HG02884 (cell line): ENCODE measurements around the gene PTPRJ.

Experiments
- ATAC-seq: cut with Tn5 transposase; IDR thresholded peaks from one replicate; pipeline ENCODE4 v1.9.1; 2021; ENCODE audit warnings: mild to moderate bottlenecking, moderate library complexity; ENCODE audit not compliant: unreplicated experiment

PTPRJ gene

DNA sequence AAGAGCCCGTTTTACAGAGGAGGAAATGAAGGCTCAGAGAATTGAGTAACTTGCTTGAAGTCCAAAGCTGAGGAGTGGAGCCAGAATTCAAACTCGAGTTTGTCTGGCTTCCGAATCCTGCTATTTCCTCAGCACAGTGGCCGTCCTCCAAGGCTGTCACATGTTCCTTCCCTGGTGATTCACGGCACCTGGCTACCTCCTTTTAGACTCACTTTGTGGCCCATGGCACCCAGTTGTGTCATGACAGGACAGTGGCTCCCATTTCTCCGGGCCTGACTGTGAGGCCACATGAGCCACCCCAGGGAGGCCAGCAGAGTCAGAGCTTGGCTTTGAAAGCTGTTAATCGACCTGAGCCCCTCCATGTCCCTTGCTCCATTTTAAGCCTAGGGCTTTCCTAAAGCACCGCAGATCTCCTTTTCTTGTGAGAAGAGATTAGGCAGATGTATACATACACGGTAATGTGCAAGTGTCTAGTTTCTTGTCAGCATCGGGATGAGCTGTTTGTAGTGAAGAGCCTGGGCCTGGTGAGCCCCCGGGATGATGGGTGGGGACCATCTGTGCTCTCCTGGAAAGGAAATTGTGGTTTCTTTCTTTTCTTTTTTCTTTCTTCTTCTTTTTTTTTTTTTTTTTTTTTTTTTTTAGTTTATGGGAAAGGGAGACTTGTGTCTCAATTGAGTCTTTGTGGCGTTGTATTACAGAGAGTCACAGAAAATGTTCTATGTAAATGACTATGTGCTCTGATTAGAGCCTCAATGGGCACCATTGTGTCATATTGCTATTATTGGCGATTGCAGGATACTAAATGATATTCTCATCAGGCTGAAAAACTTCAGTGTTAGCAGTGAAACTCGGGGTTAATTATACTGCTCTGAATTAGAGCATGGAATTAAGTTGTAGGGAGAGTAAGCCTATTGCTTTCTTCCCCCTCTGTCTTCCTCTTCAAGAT, 54.8 kb downstream of the PTPRJ start:
- ATAC-seq: no peak

DNA sequence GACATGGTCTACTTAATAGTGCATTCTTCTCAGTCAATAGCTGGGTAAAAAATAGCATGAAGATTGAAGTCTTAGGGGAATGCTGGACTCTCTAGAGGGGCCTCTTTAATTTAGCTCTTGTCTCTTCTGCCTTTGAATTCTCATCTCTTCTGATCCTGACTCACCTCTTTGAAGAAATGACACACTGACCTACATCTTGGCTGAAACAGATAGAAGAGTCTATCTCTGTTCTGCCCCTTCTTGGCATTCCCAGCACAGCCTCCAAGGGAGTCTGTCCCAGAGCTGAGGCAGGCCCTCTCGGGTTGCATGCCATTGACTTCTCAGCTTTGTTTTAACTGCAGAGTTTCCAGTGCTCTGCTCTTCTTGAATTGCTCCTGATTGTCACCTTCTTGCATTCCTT, 55.7 kb downstream of the PTPRJ start:
- ATAC-seq: no peak

DNA sequence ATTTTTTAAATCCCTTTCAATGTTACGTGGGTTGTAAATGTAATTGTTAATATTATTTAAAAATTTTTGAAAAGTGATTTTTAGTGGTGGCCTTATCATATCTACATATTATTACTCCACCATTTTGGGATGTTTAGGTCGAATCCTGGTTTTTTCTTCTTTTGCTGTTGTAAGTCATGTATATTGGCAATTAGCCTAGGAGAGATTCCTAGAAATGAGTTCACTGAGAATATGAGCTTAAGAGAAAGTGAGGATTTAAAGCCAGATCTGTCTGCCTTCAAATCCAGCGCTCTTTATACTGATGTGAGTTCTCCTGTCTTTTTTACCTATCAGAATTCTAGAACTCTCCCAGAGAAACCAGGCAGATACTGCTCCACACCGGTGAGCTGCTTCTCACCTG, 56.1 kb downstream of the PTPRJ start:
- ATAC-seq: no peak

DNA sequence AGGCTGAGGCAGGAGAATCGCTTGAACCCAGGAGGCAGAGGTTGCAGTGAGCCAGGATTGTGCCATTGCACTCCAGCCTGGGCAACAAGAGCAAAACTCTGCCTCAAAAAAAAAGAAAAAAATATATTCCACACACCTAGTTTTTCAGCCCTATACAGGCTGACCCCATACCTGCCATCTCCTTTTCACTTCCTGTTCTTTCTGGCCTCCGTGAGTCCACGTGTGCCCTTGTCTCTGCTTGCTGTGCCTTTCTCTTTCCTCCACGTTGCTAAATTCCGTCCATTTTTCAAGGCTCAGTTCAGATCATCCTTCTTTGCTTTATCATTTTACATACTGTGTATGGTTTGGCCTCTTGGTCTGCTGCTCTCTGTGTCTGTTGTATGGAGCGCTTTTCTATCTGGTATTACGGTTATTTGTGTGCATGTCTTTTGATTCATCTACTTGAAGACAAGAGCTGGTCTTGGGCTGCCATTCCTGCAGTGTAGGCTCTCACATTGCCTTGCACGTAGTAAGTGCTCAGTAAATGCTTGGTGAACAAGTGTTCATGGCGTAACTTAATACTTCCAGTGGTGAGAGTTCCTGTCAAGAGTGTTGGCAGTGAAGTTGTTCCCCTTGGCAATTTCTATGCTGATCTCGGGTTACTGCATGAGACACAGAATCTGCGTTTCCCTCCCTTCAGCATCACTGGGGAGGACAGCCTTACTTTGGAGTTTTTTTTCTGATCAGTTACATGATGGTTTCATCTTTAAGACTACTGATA, 57.5 kb downstream of the PTPRJ start:
- ATAC-seq: no peak

DNA sequence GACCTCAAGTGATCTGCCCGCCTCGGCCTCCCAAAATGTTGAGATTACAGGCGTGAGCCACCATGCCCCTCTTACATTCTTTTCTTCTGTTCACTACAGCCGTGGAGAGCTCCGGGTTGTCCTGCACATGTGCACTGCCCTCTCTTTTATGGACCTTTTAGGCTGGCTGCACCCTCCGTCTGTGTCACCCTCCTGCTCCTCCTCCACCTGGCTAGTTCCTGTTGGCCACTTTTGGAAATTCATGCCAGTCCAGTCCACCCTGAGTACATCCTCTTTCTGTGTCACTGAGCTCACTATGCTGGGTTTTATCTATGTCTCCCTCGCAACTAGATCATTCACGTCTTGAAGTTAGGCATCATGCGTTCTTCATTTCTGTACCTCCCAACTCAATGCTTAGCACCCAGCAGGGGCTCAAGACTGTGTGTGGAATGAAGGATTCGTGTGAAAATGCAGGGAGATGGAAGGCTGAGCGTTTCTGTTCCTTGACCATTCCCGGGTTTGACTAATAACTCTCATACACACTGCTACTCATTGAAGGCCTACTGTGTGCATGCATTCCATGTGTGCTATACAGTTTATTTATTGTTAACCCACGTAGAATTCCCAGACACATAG, 60.6 kb downstream of the PTPRJ start:
- no peak for ATAC-seq

DNA sequence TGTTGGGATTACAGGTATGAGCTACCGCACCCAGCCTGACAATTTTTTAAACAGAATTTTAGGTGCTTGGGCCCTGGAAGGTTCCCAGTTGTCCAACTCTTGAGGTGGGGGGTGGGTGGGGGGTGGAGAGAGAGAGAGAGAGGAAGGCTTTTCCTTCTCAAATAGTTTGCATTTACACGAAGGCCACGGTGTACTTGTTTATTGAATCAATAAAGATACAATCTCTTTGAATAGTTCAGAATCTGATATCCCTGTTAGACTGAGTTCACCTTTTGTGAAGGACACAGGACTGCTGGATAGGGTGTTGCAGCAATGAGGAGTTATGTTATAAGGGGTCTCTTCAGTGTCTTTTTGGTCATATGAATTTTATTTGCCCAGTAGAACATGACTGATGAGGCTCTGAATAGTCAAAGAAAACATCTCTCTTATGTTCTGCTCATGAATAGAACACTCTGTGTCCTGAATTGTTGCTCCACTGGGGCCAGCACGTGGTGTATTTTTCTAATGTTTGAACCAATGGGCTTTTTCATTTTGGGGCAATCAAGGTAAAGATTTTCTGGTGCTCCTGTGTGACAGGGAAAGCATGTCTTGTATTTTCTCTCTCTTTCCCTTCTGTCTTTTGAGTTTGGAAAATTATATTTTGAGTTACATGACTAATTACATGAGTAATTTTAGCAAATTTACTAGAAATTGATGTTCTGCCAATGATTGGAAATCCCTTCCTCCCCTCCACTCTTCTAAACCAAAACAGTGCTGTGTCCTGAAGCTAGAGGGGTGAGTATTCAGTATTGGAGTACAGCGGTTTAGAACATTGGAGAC, 61.7 kb downstream of the PTPRJ start:
- ATAC-seq: no peak

DNA sequence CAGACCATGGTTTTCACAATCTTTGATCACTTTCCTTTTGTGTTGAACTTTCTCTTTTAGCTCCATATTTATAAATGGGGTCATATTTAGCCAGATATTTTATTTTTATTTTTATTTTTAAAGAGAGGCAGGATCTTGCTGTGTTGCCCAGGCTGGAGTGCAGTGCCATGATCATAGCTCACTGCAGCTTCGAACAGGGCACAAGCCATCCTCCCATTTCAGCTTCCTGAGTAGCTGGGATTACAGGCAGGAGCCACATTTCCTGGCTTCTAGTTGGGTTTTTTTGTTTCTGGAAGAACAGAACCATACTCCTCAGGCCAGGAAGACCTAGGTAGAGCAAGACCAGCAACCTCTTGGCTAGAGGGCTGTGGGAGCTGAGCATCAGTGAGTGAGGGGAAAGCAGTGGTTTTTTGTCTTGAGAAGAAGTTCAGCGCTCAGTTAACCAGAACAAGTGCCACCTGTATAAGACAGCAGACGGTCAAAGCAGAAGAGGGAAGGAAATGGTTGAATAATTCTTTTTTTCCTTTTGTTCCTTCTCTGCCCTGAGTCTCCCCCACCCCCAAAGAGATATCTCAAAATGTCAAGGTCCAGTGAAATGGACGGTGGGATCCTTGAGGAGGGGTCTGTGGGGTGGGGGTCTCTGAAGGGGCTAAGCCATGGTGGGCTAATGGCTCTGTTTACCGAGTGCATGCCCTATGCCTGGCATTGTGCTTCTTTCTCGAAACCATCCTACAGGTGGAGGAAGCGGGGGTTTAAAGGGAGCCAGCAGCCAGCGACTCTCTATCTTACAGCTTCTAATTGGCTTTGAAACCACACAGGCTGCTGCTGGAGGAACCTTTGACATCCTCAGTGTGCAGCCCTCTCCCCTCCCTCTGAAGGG, 63.0 kb downstream of the PTPRJ start:
- ATAC-seq: peak; percentile 57

DNA sequence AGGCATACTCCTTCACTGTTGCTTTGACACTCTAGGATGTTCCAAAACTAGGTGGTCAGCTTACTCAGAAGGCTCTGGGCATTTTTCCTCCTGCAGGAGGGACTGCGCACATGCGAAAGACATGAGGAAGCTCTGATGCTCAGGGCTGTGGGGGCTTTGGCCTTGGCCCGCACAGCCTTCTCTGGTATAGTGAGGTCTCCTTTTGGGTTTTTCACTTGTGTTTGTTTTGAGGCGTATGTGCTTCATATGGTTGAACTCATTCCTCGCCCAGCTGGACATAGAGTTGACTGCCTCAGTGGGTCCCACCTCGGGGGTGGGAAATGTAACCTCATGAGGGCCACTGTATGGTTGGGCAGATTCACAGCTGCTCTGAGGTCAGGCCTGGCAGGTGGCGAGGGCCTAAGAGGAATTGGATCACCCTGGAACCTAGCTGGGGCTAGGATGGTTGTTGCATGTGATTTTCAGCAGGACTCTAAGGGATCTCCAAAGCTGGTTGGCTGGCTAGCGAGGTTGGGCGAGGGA, 63.7 kb downstream of the PTPRJ start:
- ATAC-seq: peak; percentile 22

DNA sequence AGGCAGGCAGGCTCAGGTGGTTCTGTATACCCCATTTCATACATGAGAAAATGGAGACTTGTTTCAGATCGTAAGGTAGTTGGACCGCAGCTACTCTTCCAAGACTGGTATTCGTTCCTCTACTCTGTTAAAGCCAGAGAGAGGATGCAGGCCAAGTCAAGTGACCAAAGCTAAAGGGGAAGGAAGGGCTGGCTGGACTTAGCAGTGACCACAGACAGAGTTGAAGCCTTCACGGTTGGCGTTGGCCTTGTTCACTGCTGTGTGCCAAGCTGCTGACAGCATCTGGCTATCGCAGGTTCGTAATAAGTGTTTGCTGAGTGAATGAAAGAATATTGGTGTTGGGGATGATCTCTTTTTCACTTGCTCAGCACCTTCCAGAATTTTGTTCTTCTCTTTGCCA, 64.2 kb downstream of the PTPRJ start:
- ATAC-seq: no peak

DNA sequence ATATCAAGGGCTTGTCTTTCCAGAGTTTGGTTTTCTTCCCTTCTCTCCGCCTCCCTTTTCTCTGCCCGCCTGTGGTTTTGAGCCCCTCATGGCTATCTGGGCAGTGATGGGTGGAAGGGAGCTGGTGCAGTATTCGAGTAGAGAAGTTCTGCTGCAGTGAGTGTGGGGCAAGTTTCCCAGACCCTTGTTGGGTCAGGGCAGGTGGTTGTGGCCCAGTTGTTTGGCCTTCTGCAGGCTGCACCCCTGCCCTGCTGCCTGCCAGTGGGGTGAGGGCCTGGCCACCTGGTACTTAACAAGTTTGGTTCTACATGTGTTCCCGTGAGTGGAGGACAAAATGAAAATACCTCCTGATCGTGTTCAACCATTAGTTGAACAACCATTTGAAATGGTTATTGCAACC, 65.2 kb downstream of the PTPRJ start:
- no peak for ATAC-seq

DNA sequence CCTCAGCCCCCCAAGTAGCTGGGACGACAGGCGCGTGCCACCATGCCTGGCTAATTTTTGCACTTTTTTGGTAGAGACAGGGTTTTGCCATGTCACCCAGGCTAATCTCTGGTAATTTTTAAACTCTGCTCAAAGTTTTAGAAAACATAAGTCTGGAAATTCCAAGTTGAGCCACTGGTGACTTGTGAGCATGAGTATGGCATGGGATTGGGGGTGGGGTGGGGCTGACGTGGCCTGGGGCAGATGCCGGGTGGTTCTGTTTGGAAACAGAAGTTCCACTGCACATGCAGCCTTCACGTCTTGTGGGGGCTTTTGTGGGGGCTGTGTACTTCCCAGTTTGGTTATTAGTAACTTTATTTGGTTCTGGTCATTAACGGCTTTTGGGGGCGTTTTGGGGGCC, 67.3 kb downstream of the PTPRJ start:
- ATAC-seq: no peak

DNA sequence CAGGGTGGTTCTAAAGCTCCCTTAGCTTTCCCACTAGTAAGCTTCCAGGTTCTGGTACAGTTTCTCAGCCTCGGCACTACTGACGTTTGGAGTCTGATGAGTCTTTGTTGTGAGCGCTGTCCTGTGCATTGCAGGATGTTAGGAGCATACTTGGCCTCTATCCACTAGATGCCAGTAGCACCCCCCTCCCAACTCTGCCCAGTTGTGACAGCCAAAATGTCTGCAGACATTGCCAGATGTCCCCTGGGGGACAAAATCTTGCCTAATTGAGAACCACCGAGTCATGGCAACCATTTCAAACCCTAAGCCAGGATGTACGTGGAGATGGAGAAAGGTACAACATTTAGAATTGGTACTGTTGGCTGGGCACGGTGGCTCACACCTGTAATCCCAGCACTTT, 68.7 kb downstream of the PTPRJ start:
- no peak for ATAC-seq

DNA sequence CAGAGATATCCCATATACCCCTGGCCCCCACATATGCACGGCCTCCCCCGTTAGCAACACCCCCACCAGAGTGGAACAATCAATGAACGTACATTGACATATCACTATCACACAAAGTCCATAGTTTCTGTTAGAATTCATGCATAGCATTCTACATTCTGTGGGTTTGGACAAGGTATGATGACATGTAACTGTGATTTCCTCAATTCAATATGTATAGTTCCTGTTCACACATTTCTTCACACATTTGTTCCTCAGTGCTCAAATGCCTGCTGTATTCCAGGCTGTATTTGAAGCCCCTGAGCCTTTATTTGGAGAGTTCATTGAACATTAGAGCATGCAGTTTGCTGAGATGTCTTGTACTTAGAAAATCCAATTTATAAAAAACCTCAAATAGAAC, 69.9 kb downstream of the PTPRJ start:
- no peak for ATAC-seq

DNA sequence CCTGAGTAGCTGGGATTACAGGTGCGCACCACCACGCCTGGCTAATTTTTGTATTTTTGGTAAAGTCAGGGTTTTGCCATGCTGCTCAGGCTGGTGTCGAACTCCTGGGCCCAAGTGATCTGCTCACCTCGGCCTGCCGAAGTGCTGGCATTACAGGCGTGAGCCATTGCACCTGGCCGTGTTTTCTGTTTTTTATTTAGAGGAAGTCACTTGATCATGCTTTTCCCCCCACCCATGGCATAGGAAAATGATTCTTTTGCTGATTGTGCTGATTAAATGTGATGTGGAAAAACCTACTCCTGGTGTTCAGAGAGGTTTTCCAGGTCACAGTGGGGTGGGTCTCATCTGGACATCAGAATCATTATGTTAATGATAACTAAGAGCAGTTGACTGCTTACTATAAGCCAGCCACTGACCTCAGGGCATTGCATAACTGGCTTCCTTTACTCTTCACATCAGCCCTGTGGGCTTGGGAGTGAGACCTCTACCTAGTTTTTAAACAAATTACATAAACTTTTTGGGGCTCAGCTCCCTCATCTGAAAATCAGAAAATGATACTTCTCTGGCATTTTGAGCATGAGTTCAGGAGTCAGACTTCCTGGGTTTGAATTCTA, 71.0 kb downstream of the PTPRJ start:
- no peak for ATAC-seq

DNA sequence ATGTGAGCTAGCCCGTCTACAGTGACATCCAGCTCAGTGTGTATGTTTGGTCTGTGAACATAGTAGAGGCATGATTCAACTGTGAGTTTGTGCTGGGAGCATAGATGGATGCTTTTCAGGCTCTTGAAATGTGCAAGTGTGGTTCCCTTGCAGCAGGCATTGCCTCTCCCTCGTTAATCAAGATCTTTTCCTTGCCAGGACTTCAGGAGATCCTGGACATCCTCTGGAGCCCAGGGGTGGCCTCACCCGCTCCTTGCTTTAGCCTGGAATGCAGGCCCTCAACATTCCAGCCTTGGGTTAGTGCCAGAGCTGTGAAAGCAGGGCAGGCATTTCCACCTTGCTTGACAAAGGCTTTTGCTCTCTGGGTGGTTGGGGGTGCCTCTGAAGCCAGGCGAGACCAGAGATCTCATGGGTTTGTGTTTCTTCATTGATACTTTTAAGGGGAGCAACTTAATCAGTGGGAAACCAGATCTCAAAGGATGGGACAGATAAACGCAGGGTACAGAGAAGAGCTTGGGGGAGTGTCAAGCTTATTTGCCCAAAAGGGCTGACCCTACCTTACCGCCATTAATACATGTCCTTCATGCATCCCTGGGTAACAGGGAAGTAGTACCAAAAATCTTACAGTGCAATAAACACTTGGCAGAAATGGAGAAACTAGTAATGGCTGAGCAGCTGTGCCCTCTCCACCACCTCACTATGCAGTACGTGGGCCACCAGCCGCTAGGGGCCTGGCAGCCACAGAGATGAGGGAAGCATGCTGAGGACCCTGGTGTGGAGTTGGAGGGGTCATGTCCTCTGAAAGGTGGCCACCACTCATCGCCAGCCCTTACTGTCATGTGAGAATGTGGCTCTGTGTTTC, 72.1 kb downstream of the PTPRJ start:
- ATAC-seq: no peak

DNA sequence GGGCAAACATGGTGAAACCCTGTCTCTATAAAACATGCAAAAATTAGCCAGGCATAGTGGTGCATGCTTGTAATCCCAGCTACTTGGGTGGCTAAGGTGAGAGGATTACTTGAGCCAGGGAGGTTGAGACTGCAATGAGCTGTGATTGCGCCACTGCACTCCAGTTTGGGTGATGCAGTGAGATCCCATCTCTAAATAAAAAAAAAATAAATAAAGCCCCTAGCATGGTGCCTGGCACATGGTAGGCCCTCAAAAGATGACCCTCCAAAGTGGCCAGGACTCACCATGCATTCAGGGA, 74.6 kb downstream of the PTPRJ start:
- no peak for ATAC-seq

DNA sequence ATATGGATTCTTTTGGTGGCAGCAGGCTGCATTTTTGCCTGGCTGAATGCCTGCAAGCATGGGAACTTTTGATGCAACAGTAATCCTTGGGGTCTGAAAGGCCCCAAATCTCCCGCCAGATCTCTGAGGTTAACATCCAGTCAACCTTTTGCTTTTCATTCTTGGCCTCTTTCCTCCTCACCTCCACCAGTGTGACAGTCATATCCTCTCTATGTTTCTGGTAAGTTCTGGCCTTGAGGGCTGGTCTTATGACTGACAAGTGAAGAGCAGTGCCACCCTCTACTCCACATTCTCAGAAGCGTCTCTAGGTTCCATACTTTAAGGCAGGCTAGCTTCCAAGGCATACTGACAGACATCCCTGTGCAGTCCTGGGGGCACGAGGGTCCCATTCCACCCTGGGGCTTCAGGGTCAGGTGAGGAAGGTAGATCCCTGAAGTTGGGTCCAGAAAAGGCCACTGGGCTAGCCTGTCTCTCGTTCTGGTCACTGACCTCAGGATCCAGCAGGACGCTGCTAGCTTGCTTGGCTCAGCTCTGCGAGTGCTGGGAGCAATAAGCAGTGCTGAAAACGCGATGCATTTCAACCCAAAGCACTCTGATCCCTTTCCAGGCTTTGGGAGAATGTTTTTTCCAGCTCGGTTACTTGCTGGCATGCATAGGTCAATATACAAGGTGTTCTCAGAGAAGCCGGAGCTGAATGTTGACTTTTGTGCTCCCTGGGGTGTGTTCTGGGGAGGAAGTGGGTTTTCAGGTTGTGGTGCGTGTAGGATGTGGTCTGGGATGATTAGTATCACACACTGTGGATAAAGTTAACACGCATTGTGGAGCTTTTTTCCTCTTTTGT, 75.2 kb downstream of the PTPRJ start:
- peak; percentile 62 for ATAC-seq
